ENCODE results near the gene ZNF592.

- TF ChIP-seq CTCF (conservative IDR thresholded peaks at IDR 0.05 in 1 of 2, IDR thresholded peaks at IDR 0.05 in 1 of 2; ENCODE audit: extremely low read depth in 1 of 2, insufficient read depth in 1 of 2, low read depth in 1 of 2, low read length in 2 of 2): no peak
- no peak for TF ChIP-seq EZH2 (IDR thresholded peaks at IDR 0.05; ENCODE audit: borderline replicate concordance, low read length)
These were observed 27.0 kb upstream of the ZNF592 start for GRCh38 chr15:84721371-84721770.
